ENCODE data around the gene SRPK2.
A peak's percentile ranks its signal among the peaks of the same experiment; 100 is the strongest.

SRPK2 gene

GRCh38 chr7:105289704-105290103 lies 99.0 kb downstream of the SRPK2 start:
- no peak overlapping the region for H3K4me3 Mint-ChIP-seq
- H3K36me3 Mint-ChIP-seq (ENCODE audit: low read depth), result peaks cover 4% of the 10 kb centered on the region
- peaks cover 9% of the 10 kb centered on the region for H3K4me1 Mint-ChIP-seq
- no peaks in the 10 kb centered on the region for H3K27me3 Mint-ChIP-seq (ENCODE audit: low read depth)
- H3K9me3 Mint-ChIP-seq, result no peaks in the 10 kb centered on the region
- TF ChIP-seq CTCF (IDR thresholded peaks at IDR 0.05; ENCODE audit: unreplicated experiment in 3 of 3), result no peak
- H3K27ac Mint-ChIP-seq, result peak overlapping the region in 2 of 3 experiments; percentile 7 to 21

- Mint-ChIP-seq H3K27me3 (ENCODE audit: low read depth) (no peaks in the 10 kb centered on the region), H3K4me3 (no peak overlapping the region), H3K9me3 (no peaks in the 10 kb centered on the region), H3K4me1 (peaks cover 13% of the 10 kb centered on the region), H3K27ac (no peak overlapping the region), H3K36me3 (ENCODE audit: low read depth) (peaks cover 4% of the 10 kb centered on the region)
- TF ChIP-seq CTCF (IDR thresholded peaks at IDR 0.05; ENCODE audit: unreplicated experiment in 3 of 3), result no peak
These were observed 102.3 kb downstream of the SRPK2 start for GRCh38 chr7:105286441-105286840.

- Mint-ChIP-seq H3K36me3 (ENCODE audit: low read depth) (peaks cover 4% of the 10 kb centered on the region), H3K27me3 (ENCODE audit: low read depth) (no peaks in the 10 kb centered on the region), H3K27ac (no peak overlapping the region), H3K9me3 (no peaks in the 10 kb centered on the region), H3K4me1 (peaks cover 13% of the 10 kb centered on the region), H3K4me3 (no peak overlapping the region)
- TF ChIP-seq CTCF (IDR thresholded peaks at IDR 0.05; ENCODE audit: unreplicated experiment in 3 of 3), result no peak
These were observed 103.4 kb downstream of the SRPK2 start for GRCh38 chr7:105285118-105285874.

GRCh38 chr7:105284014-105284413 lies 104.7 kb downstream of the SRPK2 start:
- Mint-ChIP-seq H3K4me1 (peaks cover 17% of the 10 kb centered on the region), H3K36me3 (ENCODE audit: low read depth) (peaks cover 4% of the 10 kb centered on the region), H3K27ac (no peak overlapping the region), H3K9me3 (no peaks in the 10 kb centered on the region), H3K27me3 (ENCODE audit: low read depth) (no peaks in the 10 kb centered on the region), H3K4me3 (no peak overlapping the region)
- no peak for TF ChIP-seq CTCF (IDR thresholded peaks at IDR 0.05; ENCODE audit: unreplicated experiment in 3 of 3)

- peaks cover 24% of the 10 kb centered on the region for H3K4me1 Mint-ChIP-seq
- H3K27ac Mint-ChIP-seq, result no peak overlapping the region
- H3K9me3 Mint-ChIP-seq, result no peaks in the 10 kb centered on the region
- peaks cover 4% of the 10 kb centered on the region for H3K36me3 Mint-ChIP-seq (ENCODE audit: low read depth)
- no peak for TF ChIP-seq CTCF (IDR thresholded peaks at IDR 0.05; ENCODE audit: unreplicated experiment in 3 of 3)
- no peak overlapping the region for H3K4me3 Mint-ChIP-seq
- H3K27me3 Mint-ChIP-seq (ENCODE audit: low read depth), result no peaks in the 10 kb centered on the region
These were observed 106.8 kb downstream of the SRPK2 start for GRCh38 chr7:105281966-105282365.

- peaks cover 18% of the 10 kb centered on the region for H3K4me1 Mint-ChIP-seq
- H3K27me3 Mint-ChIP-seq (ENCODE audit: low read depth), result no peaks in the 10 kb centered on the region
- no peaks in the 10 kb centered on the region for H3K36me3 Mint-ChIP-seq (ENCODE audit: low read depth)
- peak overlapping the region; percentile 21 to 52 (median 50) for H3K27ac Mint-ChIP-seq
- no peak for TF ChIP-seq CTCF (IDR thresholded peaks at IDR 0.05; ENCODE audit: unreplicated experiment in 3 of 3)
- no peak overlapping the region for H3K4me3 Mint-ChIP-seq
- H3K9me3 Mint-ChIP-seq, result no peaks in the 10 kb centered on the region
These were observed 109.1 kb downstream of the SRPK2 start for GRCh38 chr7:105279688-105280007.

Measured in nephron (organoid).